ENCODE measurements around the gene ALAS1. TPM values are rescaled to one million over a fixed set of nuclear protein-coding genes. Genes with fewer than 3 reads are reported as not detected.
A peak's percentile ranks its signal among the peaks of the same experiment; 100 is the strongest.

Gene ALAS1
- total and polyA plus RNA-seq, 2 of the 13 experiments (the other 11 are each of a cell fraction or from before 2014, with no cell fraction given): 36.0 to 43.2 TPM

DNA sequence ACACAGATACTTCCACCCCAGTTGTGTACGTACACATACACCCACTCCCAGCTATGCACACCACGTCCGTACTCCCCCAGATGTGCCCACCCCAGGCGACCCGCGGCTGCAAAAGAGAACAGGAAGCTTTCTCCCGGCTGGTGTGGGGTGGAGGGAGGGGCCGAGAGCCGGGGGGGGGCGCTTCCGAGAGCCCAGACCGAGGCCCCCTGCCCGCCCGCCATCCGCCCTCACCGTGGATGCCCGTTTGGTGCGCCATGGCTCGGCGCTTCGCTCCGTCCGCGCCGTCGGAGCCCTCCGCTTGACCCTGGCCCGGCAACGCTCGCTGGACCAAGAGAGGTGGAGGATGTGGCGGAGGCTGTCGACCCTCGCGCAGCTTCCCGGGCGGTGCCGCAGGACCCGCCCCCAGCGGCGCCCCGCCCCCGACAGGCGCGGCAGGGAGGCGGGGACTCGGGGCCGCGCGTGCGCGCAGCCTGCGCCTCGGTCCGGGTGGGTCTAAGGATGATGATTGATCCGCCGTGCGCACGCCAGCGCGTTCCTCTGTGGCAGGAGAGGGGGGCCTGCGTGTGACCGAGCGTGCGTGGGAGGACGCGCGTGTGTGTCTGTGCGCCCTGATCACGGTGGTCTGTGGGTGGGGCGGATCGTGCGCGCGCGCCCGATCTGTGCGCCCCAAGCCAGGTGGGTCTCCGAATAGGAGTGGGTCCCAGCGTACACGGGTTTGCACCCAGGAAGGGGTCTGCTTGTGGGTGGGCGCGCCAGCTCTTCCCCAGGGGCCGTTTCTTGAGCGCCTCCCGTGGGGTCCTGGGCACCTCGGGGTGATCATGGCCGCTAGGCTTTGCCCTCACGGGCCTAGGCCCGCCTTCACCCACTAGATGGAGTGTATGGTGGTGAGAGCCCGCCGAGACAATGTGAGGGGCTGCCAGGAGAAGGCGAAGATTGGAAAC, 41.1 kb downstream of the ALAS1 start, which contains the start of gene TWF2 (continued):
- TF ChIP-seq ZNF225 (CRISPR knock-in tag; IDR thresholded peaks at IDR 0.05) (peak; percentile 53; the same call in 1 of the 2 replicates), PREB (CRISPR knock-in tag; IDR thresholded peaks at IDR 0.05) (0 out of 2 replicates have a peak, but pooled peaks have one; percentile 57), PTBP1 (IDR thresholded peaks at IDR 0.05; ENCODE audit: low read depth, low read length, poor library complexity, severe bottlenecking) (no peak), ZSCAN22 (CRISPR knock-in tag; IDR thresholded peaks at IDR 0.05) (no peak), ZFP41 (CRISPR knock-in tag; IDR thresholded peaks at IDR 0.05; ENCODE audit: borderline replicate concordance) (no peak), TOPORS (CRISPR knock-in tag; IDR thresholded peaks at IDR 0.05) (no peak; the same call in 1 of the 2 replicates), MIER3 (CRISPR knock-in tag; IDR thresholded peaks at IDR 0.05; ENCODE audit: borderline replicate concordance) (no peak), MTF1 (CRISPR knock-in tag; IDR thresholded peaks at IDR 0.05) (no peak), ZNF567 (CRISPR knock-in tag; IDR thresholded peaks at IDR 0.05; ENCODE audit: borderline replicate concordance) (no peak), ESRRA (CRISPR knock-in tag; IDR thresholded peaks at IDR 0.05; ENCODE audit: low read depth) (0 out of 2 replicates have a peak, but pooled peaks have one; percentile 19), NFRKB (IDR thresholded peaks at IDR 0.05) (no peak), ZSCAN30 (CRISPR knock-in tag; IDR thresholded peaks at IDR 0.05) (no peak), FOXO4 (CRISPR knock-in tag; conservative IDR thresholded peaks at IDR 0.05) (no peak), SP1 (IDR thresholded peaks at IDR 0.05) (no peak), SP1 (CRISPR knock-in tag; IDR thresholded peaks at IDR 0.05) (no peak; the same call in 1 of the 2 replicates), PRPF4 (IDR thresholded peaks at IDR 0.05; ENCODE audit: low read depth, low read length, poor library complexity, severe bottlenecking) (no peak), ZBTB1 (CRISPR knock-in tag; IDR thresholded peaks at IDR 0.05; ENCODE audit: borderline replicate concordance) (no peak), MLLT10 (CRISPR knock-in tag; IDR thresholded peaks at IDR 0.05) (no peak; the same call in 1 of the 2 replicates)
- TF ChIP-seq, protein P1, sequence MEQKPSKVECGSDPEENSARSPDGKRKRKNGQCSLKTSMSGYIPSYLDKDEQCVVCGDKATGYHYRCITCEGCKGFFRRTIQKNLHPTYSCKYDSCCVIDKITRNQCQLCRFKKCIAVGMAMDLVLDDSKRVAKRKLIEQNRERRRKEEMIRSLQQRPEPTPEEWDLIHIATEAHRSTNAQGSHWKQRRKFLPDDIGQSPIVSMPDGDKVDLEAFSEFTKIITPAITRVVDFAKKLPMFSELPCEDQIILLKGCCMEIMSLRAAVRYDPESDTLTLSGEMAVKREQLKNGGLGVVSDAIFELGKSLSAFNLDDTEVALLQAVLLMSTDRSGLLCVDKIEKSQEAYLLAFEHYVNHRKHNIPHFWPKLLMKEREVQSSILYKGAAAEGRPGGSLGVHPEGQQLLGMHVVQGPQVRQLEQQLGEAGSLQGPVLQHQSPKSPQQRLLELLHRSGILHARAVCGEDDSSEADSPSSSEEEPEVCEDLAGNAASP (CRISPR knock-in tag; IDR thresholded peaks at IDR 0.05; ENCODE audit: borderline replicate concordance): no peak
- TF ChIP-seq, protein P2, sequence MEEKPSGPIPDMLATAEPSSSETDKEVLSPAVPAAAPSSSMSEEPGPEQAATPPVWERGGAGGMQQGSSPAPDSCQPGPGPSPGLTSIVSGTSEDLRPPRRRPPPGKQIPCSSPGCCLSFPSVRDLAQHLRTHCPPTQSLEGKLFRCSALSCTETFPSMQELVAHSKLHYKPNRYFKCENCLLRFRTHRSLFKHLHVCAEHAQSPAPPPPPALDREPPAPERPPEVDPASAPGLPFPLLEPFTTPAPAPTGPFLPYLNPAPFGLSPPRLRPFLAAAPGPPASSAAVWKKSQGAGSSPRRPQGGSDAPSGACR (CRISPR knock-in tag; IDR thresholded peaks at IDR 0.05): peak; percentile 88; the same call in 1 of the 2 replicates
- TF ChIP-seq, protein P3, sequence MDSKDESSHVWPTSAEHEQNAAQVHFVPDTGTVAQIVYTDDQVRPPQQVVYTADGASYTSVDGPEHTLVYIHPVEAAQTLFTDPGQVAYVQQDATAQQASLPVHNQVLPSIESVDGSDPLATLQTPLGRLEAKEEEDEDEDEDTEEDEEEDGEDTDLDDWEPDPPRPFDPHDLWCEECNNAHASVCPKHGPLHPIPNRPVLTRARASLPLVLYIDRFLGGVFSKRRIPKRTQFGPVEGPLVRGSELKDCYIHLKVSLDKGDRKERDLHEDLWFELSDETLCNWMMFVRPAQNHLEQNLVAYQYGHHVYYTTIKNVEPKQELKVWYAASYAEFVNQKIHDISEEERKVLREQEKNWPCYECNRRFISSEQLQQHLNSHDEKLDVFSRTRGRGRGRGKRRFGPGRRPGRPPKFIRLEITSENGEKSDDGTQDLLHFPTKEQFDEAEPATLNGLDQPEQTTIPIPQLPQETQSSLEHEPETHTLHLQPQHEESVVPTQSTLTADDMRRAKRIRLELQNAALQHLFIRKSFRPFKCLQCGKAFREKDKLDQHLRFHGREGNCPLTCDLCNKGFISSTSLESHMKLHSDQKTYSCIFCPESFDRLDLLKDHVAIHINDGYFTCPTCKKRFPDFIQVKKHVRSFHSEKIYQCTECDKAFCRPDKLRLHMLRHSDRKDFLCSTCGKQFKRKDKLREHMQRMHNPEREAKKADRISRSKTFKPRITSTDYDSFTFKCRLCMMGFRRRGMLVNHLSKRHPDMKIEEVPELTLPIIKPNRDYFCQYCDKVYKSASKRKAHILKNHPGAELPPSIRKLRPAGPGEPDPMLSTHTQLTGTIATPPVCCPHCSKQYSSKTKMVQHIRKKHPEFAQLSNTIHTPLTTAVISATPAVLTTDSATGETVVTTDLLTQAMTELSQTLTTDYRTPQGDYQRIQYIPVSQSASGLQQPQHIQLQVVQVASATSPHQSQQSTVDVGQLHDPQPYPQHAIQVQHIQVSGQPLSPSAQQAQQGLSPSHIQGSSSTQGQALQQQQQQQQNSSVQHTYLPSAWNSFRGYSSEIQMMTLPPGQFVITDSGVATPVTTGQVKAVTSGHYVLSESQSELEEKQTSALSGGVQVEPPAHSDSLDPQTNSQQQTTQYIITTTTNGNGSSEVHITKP (CRISPR knock-in tag; IDR thresholded peaks at IDR 0.05; ENCODE audit: low read depth): no peak

Data from HepG2 (cell line).